IPS-11a (cell line): ENCODE measurements around the gene DNAJA4.

ENCODE experiments used
- H3K4me3 ChIP-seq: one replicate; pipeline ENCODE4 v1.5.1; 2013; ENCODE audit warnings: low read depth, low read length, control low read depth

The DNAJA4 gene

DNA sequence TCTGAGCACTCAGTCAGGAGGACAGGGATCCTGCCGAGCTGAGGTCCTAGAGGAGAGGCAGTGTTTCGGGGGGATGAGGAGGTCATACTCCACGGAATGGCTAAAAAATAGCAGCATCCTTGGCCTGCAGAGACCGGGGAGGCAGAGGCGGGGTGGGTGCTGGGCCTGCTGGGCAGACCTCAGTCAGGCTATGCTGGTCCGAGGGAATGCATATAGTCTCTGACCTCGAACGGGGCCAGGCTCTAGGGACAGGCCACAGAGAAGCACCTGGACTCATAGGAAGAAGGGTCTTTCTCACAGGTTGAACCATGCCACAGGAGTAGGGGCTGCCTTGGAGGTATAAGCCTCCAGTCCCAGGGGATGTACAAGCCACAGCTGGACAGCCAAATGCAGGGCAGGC is 49.0 kb downstream of the DNAJA4 start:
- no peak overlapping the region for H3K4me3 ChIP-seq

DNA sequence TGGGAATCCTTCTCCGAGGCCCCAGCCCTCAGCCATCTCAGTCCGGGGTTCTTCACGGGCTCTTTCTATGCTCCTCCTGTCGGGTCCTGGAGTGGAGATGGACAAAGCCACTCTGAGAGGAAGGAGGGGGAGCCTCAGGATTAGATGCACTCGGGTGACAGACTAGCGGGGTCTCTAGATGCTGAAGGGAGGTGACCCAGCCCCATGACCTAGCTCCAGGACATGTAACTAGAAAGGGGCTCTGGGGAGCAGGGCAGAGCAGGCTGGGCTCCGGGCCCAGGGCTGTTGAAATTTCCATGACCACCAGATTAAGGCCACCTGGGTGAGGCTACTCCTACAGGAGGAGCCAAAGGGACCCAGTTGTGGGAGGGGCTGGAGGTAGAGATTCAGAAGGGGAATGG is 49.8 kb downstream of the DNAJA4 start:
- no peak overlapping the region for H3K4me3 ChIP-seq

DNA sequence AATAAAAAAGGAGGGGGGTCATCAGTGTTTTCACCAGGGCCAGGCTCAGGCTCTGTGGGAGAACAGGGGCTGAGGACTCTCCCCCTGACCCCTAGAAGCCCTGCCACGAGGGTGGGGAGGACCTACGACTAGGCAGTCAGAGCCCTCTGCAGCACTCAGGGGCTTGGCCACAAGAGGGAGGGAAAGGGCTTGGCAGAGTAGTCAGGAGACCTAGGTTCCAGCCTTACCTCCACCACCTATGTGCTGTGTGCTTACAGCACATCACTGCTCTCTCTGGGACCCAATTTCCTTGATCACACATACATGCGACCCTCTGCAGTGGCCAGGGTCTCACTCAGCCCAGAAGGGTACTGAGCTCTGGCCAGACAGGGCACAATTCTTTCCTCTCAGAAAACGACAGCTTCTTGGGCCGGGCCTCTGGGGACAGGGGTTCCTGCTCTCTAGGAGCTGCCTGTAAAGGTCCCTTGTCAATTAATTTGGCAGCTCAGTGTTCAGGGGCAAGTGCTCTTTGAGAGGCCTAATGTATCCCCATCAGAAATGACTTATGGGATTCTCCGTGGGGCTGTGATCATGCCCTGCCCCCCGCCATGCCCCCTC is 51.4 kb downstream of the DNAJA4 start:
- H3K4me3 ChIP-seq, result no peak overlapping the region

DNA sequence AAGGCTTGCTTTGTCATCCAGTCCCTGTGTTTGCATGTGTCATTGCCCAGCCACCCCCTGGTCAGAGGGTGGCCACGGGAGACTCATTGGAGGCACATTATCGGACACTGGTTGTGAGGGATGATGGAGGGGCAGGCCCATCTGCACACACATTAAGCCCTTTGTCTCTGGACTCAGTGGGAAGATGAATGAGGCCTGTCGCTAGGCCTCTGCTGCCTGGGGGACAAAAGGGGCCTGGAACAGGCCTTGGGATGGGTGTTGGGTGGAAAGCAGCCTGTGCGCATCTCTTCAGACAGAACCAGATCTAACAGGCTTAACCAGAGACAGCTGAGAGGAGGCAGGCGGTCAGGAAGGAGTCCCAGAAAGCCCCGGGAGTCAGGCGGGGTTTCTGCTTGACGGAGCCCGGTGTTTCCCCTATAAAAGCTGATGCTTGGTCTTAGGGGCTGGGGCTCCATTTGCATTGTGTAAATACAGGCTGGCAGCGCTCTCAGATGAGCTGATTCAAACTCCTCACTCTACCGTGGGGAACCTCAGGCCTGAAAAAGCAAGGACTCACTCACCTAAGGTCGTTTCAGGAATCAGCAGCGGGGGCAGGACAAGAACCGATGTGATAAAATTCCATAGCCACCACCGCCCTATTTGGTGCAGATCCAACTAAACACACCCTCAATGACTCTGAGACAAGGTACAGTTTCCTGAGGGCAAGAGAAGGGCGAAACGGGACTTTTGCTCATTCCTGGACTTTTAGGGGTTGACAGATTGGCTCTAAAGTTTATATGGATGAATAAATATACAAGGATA is 52.1 kb downstream of the DNAJA4 start:
- H3K4me3 ChIP-seq, result no peak overlapping the region

DNA sequence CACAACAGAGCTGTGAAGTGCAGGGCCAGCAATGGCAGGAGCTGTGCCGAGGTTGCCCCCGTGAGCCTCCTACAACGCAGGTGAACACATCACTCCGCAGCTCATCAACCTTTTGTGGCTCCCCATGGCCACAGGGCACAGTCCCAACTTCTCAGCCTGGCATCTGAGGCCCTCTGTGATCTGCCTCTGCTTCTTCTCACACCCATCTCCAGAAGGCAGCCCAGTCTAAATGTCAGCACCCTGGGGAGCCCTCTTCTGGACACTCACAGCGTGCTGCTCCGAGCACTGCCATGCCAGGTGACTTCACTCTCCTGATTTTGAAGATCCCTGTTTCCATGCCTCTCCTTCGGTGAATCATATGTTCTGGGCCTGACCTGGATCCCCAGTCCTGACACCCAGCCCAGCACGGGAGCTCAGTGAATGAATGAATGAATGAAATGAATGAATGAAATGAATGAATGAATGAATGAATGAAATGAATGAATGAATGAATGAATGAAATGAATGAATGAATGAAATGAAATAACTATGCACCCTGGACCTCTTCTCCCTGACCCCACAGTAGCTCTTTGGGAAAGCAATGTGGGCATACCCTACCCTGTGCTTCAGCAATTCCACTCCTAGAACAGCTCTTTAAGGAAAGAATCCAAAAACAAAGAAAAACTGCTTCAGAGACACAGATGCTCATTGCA is 52.9 kb downstream of the DNAJA4 start:
- H3K4me3 ChIP-seq, result no peak overlapping the region

DNA sequence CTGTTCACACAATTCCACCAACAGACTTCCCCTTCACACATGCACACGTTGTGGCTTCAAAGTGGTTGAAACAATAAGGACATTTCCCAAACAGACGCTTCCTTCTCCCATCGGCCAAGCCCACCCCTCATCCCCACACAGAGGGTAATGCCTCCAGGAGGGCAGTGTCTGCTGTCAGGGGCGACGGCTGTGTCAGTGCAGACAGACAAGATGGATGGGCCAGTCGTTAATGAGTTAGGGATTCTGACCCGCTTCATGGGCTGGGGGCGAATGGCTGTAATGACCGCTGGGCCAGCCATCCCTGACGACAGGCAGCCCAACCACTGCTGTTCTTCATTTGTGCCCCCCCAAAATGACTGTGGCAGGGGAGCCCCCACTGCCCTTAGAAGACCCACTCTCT is 55.2 kb downstream of the DNAJA4 start:
- no peak overlapping the region for H3K4me3 ChIP-seq

DNA sequence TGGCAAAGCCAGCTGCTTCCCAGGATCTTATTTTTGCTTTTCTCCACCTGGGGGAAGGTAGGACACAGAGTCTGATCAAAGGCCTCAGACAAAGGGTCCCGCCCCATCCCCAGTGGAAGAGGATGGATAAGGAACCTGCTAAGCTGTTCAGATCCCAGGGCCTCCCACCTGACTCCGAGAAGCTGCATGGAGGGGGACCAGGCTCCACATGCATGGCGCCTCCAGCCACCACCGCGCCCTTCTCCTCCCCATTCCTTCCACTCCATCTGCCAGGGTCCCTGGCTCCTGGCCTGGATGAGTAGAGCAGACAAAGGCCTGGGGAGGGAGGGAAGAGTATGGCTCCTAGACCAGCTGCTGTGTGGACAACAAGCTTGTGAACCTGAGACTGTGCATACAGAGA is 55.8 kb downstream of the DNAJA4 start:
- no peak overlapping the region for H3K4me3 ChIP-seq

DNA sequence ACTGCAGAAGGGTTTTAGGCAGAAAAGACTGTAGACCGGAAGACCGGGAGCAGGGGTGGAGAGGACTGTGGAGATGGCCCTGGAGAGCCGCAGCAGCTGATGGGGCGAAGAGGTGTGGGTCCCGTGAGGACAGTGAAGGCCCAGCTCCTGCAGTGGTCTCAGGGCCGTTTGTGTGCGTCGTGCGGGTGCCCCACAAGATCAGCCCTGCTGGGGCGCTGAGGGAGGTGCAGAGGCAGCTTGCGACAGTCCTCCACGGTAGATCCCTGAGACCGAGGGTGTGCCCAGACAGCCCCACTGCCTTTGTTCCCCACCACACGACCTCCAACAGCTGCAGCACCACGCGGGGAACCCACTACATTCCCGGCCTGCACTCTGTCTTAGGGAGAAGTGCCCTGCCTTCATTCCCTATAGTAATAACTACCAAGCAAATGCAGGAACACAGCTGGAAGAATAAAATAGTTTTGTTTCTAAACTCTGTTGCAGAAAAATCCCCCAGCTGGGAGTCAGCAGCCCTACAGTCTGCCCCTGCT is 56.7 kb downstream of the DNAJA4 start:
- H3K4me3 ChIP-seq, result no peak overlapping the region

DNA sequence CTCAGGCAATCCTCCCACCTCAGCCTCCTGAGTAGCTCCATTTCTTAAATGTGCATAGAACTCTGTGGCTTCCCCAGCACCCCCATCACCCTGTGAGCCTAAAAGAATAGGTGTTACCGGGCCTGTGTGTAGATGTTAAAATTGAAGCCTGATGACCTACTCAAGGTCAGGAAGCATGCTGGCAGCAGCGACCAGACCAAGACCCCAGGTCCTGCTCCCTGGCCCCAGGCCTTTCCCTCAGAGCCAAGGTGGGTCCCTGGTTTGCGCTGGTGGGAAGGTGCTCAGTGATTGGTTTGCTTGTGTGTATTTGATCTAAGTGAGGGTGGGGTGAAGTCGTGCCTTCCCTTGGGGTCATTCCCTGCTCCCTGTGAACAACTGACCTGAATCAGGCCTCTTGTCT is 57.4 kb downstream of the DNAJA4 start:
- H3K4me3 ChIP-seq, result no peak overlapping the region

DNA sequence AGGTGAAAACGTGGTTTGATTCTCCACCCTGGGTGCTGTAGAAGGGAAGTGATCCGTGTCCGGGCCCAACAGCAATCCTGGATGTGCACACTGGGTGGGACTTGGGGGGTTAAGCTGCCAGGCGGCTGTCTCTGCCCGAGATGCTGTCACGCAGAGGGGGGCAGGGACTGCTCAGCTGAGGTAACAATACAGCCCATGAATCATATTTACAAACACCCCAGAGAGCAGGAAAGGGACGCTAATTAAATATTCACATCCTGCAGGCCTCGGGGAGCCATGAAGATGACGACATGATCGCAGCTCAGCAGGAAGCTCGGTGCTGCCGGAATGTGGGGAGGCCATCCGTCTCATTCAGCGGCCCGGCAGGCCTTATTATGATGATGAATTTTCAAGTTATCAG is 57.9 kb downstream of the DNAJA4 start:
- no peak overlapping the region for H3K4me3 ChIP-seq

DNA sequence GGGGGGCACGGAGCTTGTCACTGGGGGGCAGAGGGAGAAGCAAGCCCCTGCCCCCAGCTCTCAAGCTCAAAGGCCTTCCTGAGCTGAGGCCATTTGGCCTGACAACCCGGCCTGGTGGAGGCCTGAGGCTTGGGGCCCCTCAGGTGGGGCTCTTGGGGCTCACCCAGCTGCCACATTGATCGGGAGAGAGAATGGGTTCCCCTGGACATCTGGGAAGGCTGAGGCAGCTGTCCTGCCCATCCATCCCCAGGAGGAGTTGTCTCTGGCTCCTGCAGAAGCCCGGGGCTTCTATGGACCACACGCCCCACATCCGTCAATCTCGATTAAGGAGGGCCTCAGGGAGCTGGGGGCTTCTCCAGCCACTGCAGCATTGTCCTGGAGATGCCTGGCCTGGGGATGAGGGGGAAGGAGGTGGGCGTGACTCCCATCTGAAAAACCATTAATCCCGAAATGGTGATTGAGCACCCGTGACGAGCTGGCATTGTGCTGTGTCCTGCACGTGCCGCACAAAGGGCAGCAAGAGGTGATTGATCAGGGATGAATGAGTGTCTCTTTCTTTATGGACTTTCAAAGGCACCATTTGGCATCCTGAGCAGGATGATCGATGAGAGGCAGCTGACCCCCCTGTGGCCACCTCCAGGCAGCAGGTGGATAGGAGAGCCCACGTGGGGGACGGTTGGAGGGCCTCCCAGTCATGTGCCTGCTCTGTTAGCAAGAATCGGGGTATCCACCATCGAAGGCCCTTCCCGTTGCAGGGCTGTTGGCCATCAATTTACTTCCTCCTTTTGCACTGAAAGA is 58.6 kb downstream of the DNAJA4 start:
- no peak overlapping the region for H3K4me3 ChIP-seq

DNA sequence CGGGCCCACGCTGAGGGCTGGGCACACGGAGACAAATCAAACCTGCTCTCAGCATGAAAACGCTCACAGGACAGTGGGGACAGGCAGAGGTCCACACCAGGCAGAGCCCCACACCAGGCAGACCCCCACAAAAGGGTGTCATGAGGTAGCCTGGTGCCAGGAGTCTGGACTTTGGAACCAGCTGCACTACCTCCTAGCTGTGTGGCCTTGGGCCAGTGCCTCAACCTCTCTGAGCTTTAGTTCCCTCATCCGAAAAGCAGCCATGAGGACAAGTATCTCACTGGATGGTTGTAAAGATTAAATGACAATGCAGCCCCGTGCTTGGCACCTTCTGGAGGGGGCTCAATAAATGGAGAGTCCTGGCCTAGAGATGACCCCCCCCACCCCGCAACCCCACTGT is 59.3 kb downstream of the DNAJA4 start:
- H3K4me3 ChIP-seq, result no peak overlapping the region

DNA sequence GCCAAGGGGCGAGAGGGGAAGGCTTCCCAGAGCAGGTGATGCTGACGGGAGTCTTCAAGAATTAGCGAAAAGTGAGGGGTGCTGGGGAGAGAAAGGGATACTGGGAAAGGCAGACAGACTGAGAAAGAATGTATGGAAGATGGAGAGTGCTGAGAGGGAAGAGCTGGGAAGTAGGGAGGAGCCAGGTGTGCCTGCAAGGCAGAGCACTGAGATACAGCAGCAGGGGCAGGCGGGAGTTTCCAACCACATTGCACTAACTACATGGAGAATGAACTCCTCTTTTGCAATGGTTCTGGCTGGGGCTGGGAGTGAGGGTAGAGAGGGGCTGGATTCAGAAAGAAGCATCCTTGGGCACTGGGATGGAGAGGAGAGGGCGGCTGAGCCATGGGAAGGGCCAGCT is 59.8 kb downstream of the DNAJA4 start:
- H3K4me3 ChIP-seq, result no peak overlapping the region

DNA sequence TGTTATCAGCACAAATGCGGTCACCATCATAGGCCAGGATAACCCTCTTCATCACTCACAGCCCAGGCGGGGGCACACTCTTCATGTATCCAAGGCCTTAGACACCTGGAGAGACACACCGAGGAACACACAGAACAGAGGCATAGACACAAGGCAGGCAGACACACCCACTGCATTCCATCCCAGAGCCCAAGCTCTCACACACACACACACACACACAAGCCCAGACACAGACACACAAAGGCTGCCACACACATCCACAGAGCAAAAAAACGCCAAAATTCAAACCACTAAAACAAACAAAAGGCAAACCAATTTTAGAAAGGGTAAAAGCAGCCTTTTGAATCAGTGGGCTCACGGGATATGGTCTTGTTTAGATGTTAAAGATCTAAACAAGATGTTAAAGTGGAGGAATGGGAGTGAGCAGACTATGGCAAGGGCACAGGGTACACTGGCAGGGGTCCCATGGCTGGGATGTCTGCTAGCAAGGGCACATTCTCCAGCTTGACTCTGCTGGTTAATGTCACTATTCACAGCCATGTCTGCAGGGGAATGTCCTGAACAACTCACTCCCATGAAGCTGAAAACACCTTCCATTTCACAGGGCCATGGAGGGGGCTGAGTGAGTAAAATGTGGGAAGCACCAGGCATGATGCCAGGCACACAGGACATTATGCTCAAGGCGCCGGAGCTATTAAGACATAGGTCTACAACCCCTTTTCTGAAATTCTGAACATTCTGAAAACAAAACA is 60.9 kb downstream of the DNAJA4 start:
- no peak overlapping the region for H3K4me3 ChIP-seq

DNA sequence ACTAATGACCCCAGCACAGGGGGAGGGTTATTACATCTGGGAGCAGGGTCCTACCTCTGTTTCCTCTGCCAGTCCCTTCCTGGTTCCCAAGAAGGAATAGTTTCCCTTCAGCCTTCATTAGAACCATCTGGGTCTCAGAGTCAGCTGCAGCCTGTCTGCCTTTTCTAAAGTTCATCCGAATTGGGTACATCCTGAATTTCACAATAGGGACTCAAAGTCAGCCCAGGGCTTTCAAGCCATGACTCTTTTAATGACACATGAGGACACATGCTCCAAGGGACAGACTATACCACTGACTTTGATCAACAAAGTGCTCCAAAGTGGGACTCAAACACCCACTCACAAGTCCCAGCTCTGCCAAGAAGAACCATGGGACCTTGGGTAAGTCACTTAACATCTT is 63.1 kb downstream of the DNAJA4 start:
- no peak overlapping the region for H3K4me3 ChIP-seq

DNA sequence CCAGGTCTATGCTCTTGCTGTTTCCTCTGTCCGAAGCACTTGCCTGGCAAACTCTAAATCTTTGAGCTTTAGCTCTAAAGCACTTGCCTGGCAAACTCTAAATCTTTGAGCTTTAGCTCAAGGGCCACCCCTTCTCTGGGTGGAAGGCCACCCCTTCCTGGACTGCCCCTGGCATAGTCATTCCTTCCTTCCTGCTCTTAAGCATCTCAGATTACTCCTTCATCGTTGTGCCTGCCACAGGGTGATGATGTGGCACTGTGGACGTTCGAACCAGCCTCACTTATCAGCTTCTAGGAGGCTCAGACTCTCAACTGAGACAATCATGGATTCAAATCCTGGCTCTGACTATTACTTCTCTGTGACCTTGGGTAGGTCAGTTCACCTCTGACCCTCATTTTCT is 65.3 kb downstream of the DNAJA4 start:
- no peak overlapping the region for H3K4me3 ChIP-seq
